KOPT-K1 (cell line): Measurements from ENCODE around the gene PLCG1.
A peak's percentile ranks its signal among the peaks of the same experiment; 100 is the strongest.

Experiments used
- H3K27ac ChIP-seq: fragments of 200-600 bp; sonication (generic); 2 replicates; pipeline ENCODE4 v1.5.1; 2016; ENCODE audit warnings: antibody characterized with exemption, mild to moderate bottlenecking, low read depth, low read length; ENCODE audit not compliant: poor library complexity, severe bottlenecking
- H3K36me3 ChIP-seq: fragments of 200-600 bp; sonication (generic); 2 replicates; pipeline ENCODE4 v1.5.1; 2017; ENCODE audit warnings: antibody characterized with exemption, mild to moderate bottlenecking, low read length, moderate library complexity; ENCODE audit not compliant: insufficient read depth
- H3K9me3 ChIP-seq: fragments of 200-600 bp; sonication (generic); 2 replicates; pipeline ENCODE4 v1.5.1; 2017; ENCODE audit warnings: antibody characterized with exemption, low read length, mild to moderate bottlenecking; ENCODE audit not compliant: insufficient read depth, poor library complexity, severe bottlenecking

The PLCG1 gene

GRCh38 chr20:41136680-41137613 is at the start of gene PLCG1:
Gene PLCG1, plus strand, starts transcription at chr20:41137543. Its CDS starts 99 bp downstream, at chr20:41137642.
- no peaks in the 10 kb centered on the region for H3K9me3 ChIP-seq
- peaks cover 19% of the 10 kb centered on the region; the same call in 1 of the 2 replicates for H3K36me3 ChIP-seq
- peak within 1 kb of the TSS; percentile 81 for H3K27ac ChIP-seq

- Histone ChIP-seq H3K27ac (no peak overlapping the region), H3K9me3 (no peaks in the 10 kb centered on the region), H3K36me3 (peaks cover 83% of the 10 kb centered on the region)
Measured at GRCh38 chr20:41087777-41088176, 49.6 kb upstream of the PLCG1 start.

GRCh38 chr20:41089555-41089954 is 47.8 kb upstream of the PLCG1 start:
- no peaks in the 10 kb centered on the region for H3K9me3 ChIP-seq
- peaks cover 83% of the 10 kb centered on the region for H3K36me3 ChIP-seq
- no peak overlapping the region for H3K27ac ChIP-seq

DNA sequence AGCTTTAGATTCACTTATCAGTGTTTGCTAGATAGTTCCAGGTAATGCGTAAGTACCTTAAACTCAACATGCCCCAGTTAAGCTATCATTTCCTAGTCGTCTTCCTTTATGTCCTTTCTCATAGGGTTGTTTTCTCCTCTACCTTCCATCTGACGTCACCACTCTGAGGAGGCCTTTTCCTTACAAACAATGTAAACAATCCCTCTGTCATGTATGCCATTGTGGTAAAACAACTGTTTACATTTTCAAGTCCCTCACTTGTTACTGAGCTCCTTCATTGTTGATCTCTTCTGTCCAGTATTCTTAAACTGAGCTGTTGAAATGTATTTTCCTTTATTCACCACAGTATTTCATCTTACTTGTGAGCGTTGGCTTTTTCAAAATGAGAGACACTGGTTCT is 45.4 kb upstream of the PLCG1 start:
- Histone ChIP-seq H3K36me3 (peaks cover 86% of the 10 kb centered on the region), H3K9me3 (no peaks in the 10 kb centered on the region), H3K27ac (no peak overlapping the region)

GRCh38 chr20:41094353-41095055 is 42.8 kb upstream of the PLCG1 start:
- no peaks in the 10 kb centered on the region for H3K9me3 ChIP-seq
- H3K27ac ChIP-seq: no peak overlapping the region
- peaks cover 89% of the 10 kb centered on the region for H3K36me3 ChIP-seq

DNA sequence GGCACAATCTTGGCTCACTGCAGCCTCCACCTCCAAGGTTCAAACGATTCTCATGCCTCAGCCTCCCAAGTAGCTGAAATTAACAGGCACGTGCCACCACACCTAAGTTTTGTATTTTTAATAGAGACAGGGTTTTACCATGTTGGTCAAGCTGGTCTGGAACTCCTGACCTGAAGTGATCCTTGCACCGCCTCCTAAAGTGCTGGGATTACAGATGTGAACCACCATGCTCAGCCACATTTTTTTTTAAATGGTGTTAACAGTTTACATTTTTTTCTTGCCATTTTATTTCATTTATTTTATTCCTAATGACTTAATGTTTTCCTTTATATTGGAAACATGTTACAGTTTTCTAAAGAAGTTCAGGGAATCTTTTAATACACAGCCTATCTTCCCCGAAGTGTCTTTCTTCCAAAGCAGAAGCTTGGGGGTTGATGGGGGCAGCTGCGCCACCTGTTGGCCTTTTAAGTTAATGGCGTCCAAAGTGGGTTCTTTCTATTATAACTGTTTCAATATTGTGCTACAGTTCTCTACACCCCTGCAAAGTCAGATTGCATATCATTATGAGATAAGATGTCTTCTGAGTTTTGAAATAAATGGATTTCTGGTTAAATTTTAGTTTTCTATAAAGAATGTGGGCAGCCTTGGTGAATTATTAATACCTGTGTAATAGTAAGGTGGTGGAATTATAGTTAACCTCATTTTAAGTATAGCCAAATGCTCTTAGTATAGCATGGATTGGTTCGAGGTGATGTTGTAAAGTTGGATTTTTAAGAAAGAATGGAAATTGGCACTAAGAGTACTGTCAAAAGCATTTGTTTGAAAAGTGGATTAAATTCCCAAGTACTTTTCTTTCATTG is 42.0 kb upstream of the PLCG1 start:
- H3K36me3 ChIP-seq: peaks cover 89% of the 10 kb centered on the region
- H3K9me3 ChIP-seq: no peaks in the 10 kb centered on the region
- no peak overlapping the region for H3K27ac ChIP-seq

GRCh38 chr20:41098703-41099250 is 38.6 kb upstream of the PLCG1 start:
- Histone ChIP-seq H3K9me3 (no peaks in the 10 kb centered on the region), H3K27ac (no peak overlapping the region)

GRCh38 chr20:41100001-41100480 is 37.3 kb upstream of the PLCG1 start:
- Histone ChIP-seq H3K27ac (no peak overlapping the region), H3K9me3 (no peaks in the 10 kb centered on the region), H3K36me3 (peaks cover 97% of the 10 kb centered on the region)

More at GRCh38 chr20:41098703-41099250, 38.6 kb upstream of the PLCG1 start:
- H3K36me3 ChIP-seq: peaks cover 95% of the 10 kb centered on the region

- H3K9me3 ChIP-seq: no peaks in the 10 kb centered on the region
- H3K36me3 ChIP-seq: peaks cover 98% of the 10 kb centered on the region
Measured at GRCh38 chr20:41101660-41102059, 35.7 kb upstream of the PLCG1 start.

DNA sequence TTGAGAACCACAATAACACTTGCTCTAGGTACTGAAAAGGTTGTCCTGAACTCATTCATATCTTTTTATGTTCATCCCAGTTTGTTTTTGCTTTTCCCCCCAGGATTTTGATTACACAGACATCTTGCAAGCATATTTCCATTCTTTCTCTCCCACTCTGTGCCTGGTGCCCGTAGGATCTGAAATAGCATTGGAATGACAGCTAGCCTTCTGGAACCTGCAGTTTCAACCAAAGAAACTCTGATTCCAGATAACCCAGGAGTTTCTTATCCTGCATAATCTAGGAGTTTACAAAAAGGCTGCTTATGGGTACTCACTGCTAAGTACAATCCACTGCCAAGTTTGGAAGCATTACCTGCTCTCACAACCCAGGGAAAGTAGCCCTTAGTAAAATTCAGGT is 28.8 kb upstream of the PLCG1 start:
- Histone ChIP-seq H3K36me3 (peaks cover 97% of the 10 kb centered on the region), H3K9me3 (no peaks in the 10 kb centered on the region), H3K27ac (no peak overlapping the region)

More at GRCh38 chr20:41101660-41102059, 35.7 kb upstream of the PLCG1 start:
- no peak overlapping the region for H3K27ac ChIP-seq

- H3K36me3 ChIP-seq: peaks cover 97% of the 10 kb centered on the region
- H3K9me3 ChIP-seq: no peaks in the 10 kb centered on the region
- no peak overlapping the region for H3K27ac ChIP-seq
Measured at GRCh38 chr20:41110012-41110411, 27.3 kb upstream of the PLCG1 start.

- no peak overlapping the region for H3K27ac ChIP-seq
- H3K36me3 ChIP-seq: peaks cover 97% of the 10 kb centered on the region
- H3K9me3 ChIP-seq: no peaks in the 10 kb centered on the region
Measured at GRCh38 chr20:41110930-41111577, 26.3 kb upstream of the PLCG1 start.

GRCh38 chr20:41111578-41111951 is 25.8 kb upstream of the PLCG1 start:
- peaks cover 98% of the 10 kb centered on the region for H3K36me3 ChIP-seq
- no peak overlapping the region for H3K27ac ChIP-seq
- H3K9me3 ChIP-seq: no peaks in the 10 kb centered on the region
